Immature natural killer cell (primary cell): Measurements from ENCODE around the gene PTPN1. TPM values are rescaled to one million over a fixed set of nuclear protein-coding genes. Genes with fewer than 3 reads are reported as not detected.

ENCODE experiments used
- DNase-seq, 3 donors: peaks; one replicate each; pipeline ENCODE4 v3.0.0; 2022; ENCODE audit warnings: mixed read lengths in 1 of 3
- H3K27ac Mint-ChIP-seq, 6 donors: one replicate each; pipeline ENCODE4 v1.8.0; 2020; ENCODE audit warnings: mixed read lengths in 6 of 6, mild to moderate bottlenecking in 5 of 6, inconsistent platforms in 4 of 6, moderate library complexity in 3 of 6
- H3K27me3 Mint-ChIP-seq, 3 donors: one replicate each; pipeline ENCODE4 v1.8.0; 2020 to 2021; ENCODE audit warnings: low read depth in 3 of 3, mild to moderate bottlenecking in 3 of 3, mixed read lengths in 3 of 3, moderate library complexity in 3 of 3, inconsistent platforms in 1 of 3
- H3K36me3 Mint-ChIP-seq, 3 donors: one replicate each; pipeline ENCODE4 v1.8.0; 2020; ENCODE audit warnings: mixed read lengths in 3 of 3, inconsistent platforms in 2 of 3, mild to moderate bottlenecking in 2 of 3
- H3K4me1 Mint-ChIP-seq, 2 donors: one replicate each; pipeline ENCODE4 v1.8.0; 2020; ENCODE audit warnings: inconsistent platforms in 2 of 2, mild to moderate bottlenecking in 2 of 2, mixed read lengths in 2 of 2, moderate library complexity in 1 of 2
- H3K4me3 Mint-ChIP-seq, 5 donors: one replicate each; pipeline ENCODE4 v1.8.0; 2020; ENCODE audit warnings: mild to moderate bottlenecking in 5 of 5, mixed read lengths in 5 of 5, inconsistent platforms in 3 of 5, moderate library complexity in 3 of 5
- H3K9me3 Mint-ChIP-seq, 6 donors: one replicate each; pipeline ENCODE4 v1.8.0; 2020; ENCODE audit warnings: mild to moderate bottlenecking in 6 of 6, mixed read lengths in 6 of 6, inconsistent platforms in 4 of 6, moderate library complexity in 3 of 6
- polyA plus RNA-seq, 3 donors: library from polyadenylated mRNA; unstranded; fragments of 300-500 nt; fragmentation: Illumina TruSeq; gene quantifications; one replicate each; pipeline ENCODE4 v1.2.3, GENCODE V29; 2021

The PTPN1 gene
- polyA plus RNA-seq, 3 donors from 2014 or later: 18.4 to 38.3 (median 19.4) TPM

- Mint-ChIP-seq H3K27ac (peak overlapping the region in 5 of 6 donors; percentile 22 to 86 (median 69)), H3K27me3 (peaks cover 0 to 6% (median 5%) of the 10 kb centered on the region in 3 donors), H3K36me3 (no peaks in the 10 kb centered on the region), H3K9me3 (no peaks in the 10 kb centered on the region), H3K4me1 (peaks cover 73 to 74% of the 10 kb centered on the region in 2 donors), H3K4me3 (peak overlapping the region; percentile 91 to 97 (median 95))
- no peak for DNase-seq
Observed at GRCh38 chr20:50512323-50512722, 2.1 kb downstream of the PTPN1 start.

- H3K9me3 Mint-ChIP-seq: no peaks in the 10 kb centered on the region
- DNase-seq: no peak
- H3K36me3 Mint-ChIP-seq: no peaks in the 10 kb centered on the region
- peaks cover 82 to 84% of the 10 kb centered on the region in 2 donors for H3K4me1 Mint-ChIP-seq
- H3K27me3 Mint-ChIP-seq: peaks cover 0 to 6% (median 5%) of the 10 kb centered on the region in 3 donors
- peak overlapping the region; percentile 56 to 86 (median 80) for H3K27ac Mint-ChIP-seq
- peak overlapping the region; percentile 91 to 97 (median 95) for H3K4me3 Mint-ChIP-seq
Observed at GRCh38 chr20:50513169-50514034, 3.2 kb downstream of the PTPN1 start.

DNA sequence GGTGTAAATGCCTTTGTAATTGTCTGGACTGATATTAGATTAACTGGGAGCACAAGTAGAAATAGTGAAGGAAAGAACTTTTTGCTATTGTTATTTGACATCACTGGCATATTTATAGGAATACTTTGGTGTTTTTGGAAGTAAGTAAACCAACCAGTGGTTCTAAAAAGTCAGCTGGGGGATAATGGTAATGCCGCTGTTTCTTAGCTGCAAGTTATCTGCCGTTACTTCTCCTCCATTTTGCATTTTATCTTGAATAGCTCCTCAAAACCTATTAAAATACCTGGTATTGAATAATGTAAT, 3.8 kb downstream of the PTPN1 start:
- peaks cover 83 to 86% of the 10 kb centered on the region in 2 donors for H3K4me1 Mint-ChIP-seq
- no peak for DNase-seq
- no peaks in the 10 kb centered on the region for H3K9me3 Mint-ChIP-seq
- H3K27ac Mint-ChIP-seq: peak overlapping the region in 5 of 6 donors; percentile 74 to 86 (median 80)
- H3K27me3 Mint-ChIP-seq: peaks cover 0 to 6% (median 5%) of the 10 kb centered on the region in 3 donors
- H3K4me3 Mint-ChIP-seq: peak overlapping the region in 4 of 5 donors; percentile 10 to 96 (median 21)
- no peaks in the 10 kb centered on the region for H3K36me3 Mint-ChIP-seq

DNA sequence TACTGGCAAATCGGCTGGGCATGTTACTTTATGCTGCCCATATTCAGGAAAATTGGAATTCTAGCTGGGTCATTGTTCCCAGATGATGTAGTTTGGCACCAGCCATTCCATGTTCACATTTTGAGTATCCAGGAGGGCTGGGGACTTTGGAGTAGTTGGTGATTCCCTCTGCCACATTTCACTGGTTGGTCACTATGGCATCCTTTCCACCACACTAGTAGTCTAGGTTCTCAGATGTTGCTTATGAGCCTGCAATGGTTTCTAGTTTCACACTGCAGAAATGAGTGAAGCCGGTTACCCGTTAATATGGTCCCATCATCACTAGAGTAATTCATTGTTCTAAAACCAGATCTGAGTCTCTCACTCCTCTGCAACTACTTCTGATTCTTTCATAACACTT, 4.6 kb downstream of the PTPN1 start:
- H3K4me3 Mint-ChIP-seq: peak overlapping the region in 1 of 5 donors; percentile 19
- peak overlapping the region in 5 of 6 donors; percentile 2 to 82 (median 49) for H3K27ac Mint-ChIP-seq
- H3K36me3 Mint-ChIP-seq: no peaks in the 10 kb centered on the region
- DNase-seq: no peak
- H3K9me3 Mint-ChIP-seq: no peaks in the 10 kb centered on the region
- H3K4me1 Mint-ChIP-seq: peaks cover 91 to 92% of the 10 kb centered on the region in 2 donors
- H3K27me3 Mint-ChIP-seq: peaks cover 0 to 6% (median 5%) of the 10 kb centered on the region in 3 donors

GRCh38 chr20:50515471-50516106, 5.4 kb downstream of the PTPN1 start:
- Mint-ChIP-seq H3K36me3 (no peaks in the 10 kb centered on the region), H3K4me1 (peaks cover 98 to 99% of the 10 kb centered on the region in 2 donors), H3K27me3 (peaks cover 0 to 3% (median 3%) of the 10 kb centered on the region in 3 donors), H3K4me3 (peak overlapping the region in 2 of 5 donors; percentile 76 to 90), H3K27ac (peak overlapping the region; percentile 71 to 95 (median 90)), H3K9me3 (no peaks in the 10 kb centered on the region)
- DNase-seq: no peak

DNA sequence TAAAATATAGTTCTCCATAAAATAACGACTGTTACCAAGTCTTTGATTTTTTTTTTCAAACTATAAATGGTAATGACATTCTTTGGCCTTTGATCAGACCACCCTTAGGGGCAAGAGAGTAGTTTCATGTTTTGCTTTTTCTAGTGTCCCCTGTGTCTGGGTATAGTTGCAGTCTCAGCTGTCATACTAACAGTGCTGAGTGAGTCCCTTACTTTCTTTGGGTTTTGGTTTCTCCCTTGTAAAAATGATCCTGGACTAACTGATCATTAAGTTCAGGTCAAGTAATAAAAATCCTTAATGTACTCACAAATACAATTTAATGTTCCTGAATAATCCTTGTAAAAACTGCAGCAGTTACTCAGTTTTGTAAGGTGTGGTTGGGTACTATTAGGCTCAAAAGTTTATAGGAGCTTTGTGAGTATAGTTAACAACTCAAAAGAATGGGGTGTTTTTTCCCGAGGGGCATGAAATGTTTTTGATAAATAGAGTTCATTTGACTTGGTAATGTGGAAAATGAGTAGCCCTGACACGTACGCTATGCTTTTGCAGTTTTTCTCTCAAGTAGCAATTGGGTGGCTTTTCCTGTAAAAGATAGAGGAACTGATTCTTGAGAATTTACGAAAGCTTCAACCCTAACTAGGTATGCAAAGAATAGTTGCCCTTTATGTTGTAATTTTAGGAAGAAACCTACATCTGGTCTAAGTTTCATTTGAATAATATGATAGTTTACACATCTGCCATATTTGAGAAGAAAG, 6.2 kb downstream of the PTPN1 start:
- Mint-ChIP-seq H3K4me1 (peaks cover 99 to 100% of the 10 kb centered on the region in 2 donors), H3K27ac (peak overlapping the region; percentile 71 to 95 (median 90)), H3K9me3 (no peaks in the 10 kb centered on the region), H3K27me3 (peaks cover 0 to 4% (median 0%) of the 10 kb centered on the region in 3 donors), H3K36me3 (no peaks in the 10 kb centered on the region), H3K4me3 (peak overlapping the region; percentile 62 to 90 (median 76))
- no peak for DNase-seq

GRCh38 chr20:50516935-50517816, 7.0 kb downstream of the PTPN1 start:
- Mint-ChIP-seq H3K27ac (peak overlapping the region; percentile 81 to 95 (median 90)), H3K4me3 (peak overlapping the region; percentile 74 to 90 (median 84)), H3K27me3 (peaks cover 0 to 4% (median 0%) of the 10 kb centered on the region in 3 donors), H3K36me3 (no peaks in the 10 kb centered on the region), H3K9me3 (no peaks in the 10 kb centered on the region), H3K4me1 (peaks cover 99 to 100% of the 10 kb centered on the region in 2 donors)
- DNase-seq: no peak

DNA sequence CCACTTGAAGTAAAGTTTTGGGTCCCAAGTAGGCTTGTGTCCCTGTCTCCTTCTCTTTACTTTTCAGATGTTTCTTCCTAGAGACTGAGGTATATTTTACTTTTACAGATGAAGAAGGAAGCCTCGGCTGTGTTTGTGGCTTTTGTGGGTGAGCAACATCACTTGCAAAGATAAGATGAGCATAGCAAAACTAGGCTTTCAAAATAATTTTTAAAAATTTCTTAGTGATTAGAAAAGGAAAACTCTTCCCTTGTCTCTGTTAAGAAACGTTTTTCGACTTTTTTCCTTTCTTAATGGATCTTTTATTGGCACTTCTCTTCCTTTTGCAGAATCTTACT, 7.6 kb downstream of the PTPN1 start:
- peak overlapping the region; percentile 81 to 95 (median 90) for H3K27ac Mint-ChIP-seq

GRCh38 chr20:50518270-50518721, 8.1 kb downstream of the PTPN1 start:
- no peak for DNase-seq
- Mint-ChIP-seq H3K27ac (peak overlapping the region; percentile 81 to 95 (median 90)), H3K4me3 (peak overlapping the region; percentile 74 to 90 (median 84)), H3K27me3 (peaks cover 0 to 4% (median 0%) of the 10 kb centered on the region in 3 donors), H3K9me3 (no peaks in the 10 kb centered on the region), H3K36me3 (no peaks in the 10 kb centered on the region), H3K4me1 (peaks cover 97 to 100% of the 10 kb centered on the region in 2 donors)

More for the DNA sequence above, 7.6 kb downstream of the PTPN1 start:
- Mint-ChIP-seq H3K36me3 (no peaks in the 10 kb centered on the region), H3K9me3 (no peaks in the 10 kb centered on the region), H3K27me3 (peaks cover 0 to 4% (median 0%) of the 10 kb centered on the region in 3 donors), H3K4me1 (peaks cover 97 to 100% of the 10 kb centered on the region in 2 donors), H3K4me3 (peak overlapping the region; percentile 74 to 90 (median 84))
- DNase-seq: peak in 2 of 3 donors; percentile 34 to 35

- no peak for DNase-seq
- H3K9me3 Mint-ChIP-seq: no peaks in the 10 kb centered on the region
- H3K4me3 Mint-ChIP-seq: peak overlapping the region; percentile 74 to 90 (median 77)
- H3K36me3 Mint-ChIP-seq: no peaks in the 10 kb centered on the region
- peak overlapping the region; percentile 81 to 95 (median 92) for H3K27ac Mint-ChIP-seq
- peaks cover 97 to 100% of the 10 kb centered on the region in 2 donors for H3K4me1 Mint-ChIP-seq
- peaks cover 0 to 6% (median 0%) of the 10 kb centered on the region in 3 donors for H3K27me3 Mint-ChIP-seq
Observed at GRCh38 chr20:50519036-50519762, 9.0 kb downstream of the PTPN1 start.

DNA sequence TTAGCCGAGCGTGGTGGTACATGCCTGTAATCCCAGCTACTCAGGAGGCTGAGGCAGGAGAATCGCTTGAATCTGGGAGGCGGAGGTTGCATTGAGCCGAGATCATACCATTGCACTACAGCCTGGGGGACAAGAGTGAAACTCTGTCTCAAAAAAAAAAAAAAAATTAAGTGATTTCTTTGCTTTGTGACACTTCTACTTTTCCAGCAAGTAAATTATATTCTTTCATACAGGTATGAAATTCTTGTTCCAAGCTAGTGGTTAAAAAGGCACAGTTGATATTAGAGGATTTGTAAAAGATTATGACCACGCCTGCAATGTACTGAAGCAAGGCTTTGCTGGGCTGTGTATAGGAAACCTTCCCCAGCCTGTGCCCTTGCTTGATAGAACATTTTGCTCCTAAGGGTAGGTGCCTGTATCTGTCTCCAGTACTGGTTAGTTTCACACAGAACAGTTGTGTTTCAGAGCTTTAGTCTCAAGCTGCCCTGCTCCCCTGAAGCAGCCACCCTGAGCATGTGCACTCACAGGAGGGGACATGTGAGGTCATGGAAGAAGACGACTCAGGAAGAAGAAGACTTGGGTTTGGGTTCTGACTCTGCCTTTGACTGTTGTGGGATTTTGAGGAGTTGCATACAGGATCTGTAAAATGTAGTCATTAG, 10.2 kb downstream of the PTPN1 start:
- Mint-ChIP-seq H3K9me3 (no peaks in the 10 kb centered on the region), H3K36me3 (no peaks in the 10 kb centered on the region), H3K4me1 (peaks cover 85 to 90% of the 10 kb centered on the region in 2 donors), H3K27ac (peak overlapping the region; percentile 81 to 95 (median 92)), H3K4me3 (peak overlapping the region; percentile 74 to 90 (median 77)), H3K27me3 (peaks cover 0 to 4% (median 0%) of the 10 kb centered on the region in 3 donors)
- no peak for DNase-seq
